Fibroblast of skin of right quadriceps (primary cell): ENCODE results near the gene DDX11.
"Not testable (repeated sequence)": the region's sequence is repeated elsewhere in the genome, so short reads cannot be mapped to it uniquely, and the experiment has no call there.

Source experiments
- DNase-seq: peaks from one replicate; pipeline ENCODE4 v3.0.0-alpha.2; 2013

The DDX11 gene

DNA sequence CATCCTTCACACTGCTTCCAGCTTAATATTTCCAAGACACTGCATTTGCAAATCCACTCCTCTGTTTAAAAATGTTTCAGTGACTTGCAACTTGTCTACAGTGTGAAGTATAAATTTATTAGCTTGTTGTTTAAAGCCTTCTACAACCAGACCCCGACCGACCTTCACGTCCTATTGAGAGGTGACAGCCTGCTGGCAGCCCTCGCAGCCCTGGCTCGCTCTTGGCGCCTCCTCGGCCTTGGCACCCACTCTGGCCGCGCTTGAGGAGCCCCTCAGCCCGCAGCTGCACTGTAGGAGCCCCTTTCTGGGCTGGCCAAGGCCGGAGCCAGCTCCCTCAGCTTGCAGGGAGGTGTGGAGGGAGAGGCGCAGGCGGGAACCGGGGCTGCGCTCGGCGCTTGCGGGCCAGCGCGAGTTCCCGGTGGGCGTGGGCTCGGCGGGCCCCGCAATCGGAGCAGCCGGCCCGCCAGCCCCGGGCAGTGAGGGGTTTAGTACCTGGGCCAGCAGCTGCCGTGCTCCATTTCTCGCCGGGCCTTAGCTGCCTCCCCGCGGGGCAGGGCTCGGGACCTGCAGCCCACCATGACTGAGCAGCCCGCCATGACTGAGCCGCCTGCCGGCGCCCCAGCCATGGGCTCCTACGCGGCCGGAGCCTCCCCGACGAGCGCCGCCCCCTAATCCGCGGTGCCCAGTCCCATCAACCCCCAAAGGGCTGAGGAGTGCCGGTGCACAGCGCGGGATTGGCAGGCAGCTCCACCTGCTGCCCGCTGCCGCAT lies 2.5 kb upstream of the DDX11 start:
- not testable (repeated sequence) for DNase-seq

- DNase-seq = not testable (repeated sequence)
Measured at GRCh38 chr12:31072962-31073361, 698 bp upstream of the DDX11 start.

DNA sequence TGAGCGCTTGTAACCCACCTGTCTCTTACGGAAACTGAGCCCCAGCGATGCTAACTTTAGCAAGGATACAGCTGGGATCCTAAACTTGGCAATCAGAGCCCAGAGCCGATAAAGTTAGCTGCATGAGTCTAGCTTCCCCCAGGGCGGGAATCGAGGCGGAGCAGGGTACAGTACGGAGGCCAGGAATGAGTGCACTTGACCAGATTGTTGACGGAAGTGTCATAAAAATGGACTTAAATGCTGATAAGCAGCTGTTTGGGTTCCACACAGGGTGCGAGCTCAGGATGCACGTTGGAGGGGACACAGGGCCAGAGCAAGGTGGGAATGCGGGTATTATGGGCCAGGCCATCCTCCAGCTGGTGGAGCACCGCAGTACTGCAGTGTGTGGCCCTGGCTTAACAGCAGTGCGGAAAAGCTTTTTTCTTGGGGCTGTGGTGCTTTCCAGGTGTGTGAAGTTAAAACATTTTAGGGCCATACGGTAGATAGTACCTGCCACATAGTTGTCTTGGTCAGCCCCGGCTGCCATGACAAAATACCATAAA lies 744 bp downstream of the DDX11 start:
- not testable (repeated sequence) for DNase-seq

- DNase-seq = not testable (repeated sequence)
Measured at GRCh38 chr12:31076150-31076549, 2.5 kb downstream of the DDX11 start.

DNA sequence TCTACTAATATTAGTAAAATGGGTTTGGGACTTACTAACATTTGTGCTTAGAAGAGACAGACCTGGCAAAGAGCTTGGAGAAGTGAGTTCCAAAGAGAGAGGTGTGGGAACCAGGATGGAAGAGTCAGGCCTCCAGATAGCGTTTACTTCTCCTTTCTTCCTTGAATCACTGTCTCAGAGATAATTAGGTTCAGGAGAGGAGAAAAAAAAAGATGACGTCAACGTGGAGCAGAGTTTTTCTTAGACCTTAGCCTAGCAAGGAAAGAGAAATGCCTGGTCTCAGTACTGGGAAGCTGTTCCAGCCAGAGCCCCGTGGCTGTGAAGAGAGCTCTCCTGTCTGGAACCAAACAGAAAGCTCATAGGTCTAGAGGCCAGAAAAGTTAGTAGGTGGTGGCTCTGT lies 3.4 kb downstream of the DDX11 start:
- not testable (repeated sequence) for DNase-seq

DNA sequence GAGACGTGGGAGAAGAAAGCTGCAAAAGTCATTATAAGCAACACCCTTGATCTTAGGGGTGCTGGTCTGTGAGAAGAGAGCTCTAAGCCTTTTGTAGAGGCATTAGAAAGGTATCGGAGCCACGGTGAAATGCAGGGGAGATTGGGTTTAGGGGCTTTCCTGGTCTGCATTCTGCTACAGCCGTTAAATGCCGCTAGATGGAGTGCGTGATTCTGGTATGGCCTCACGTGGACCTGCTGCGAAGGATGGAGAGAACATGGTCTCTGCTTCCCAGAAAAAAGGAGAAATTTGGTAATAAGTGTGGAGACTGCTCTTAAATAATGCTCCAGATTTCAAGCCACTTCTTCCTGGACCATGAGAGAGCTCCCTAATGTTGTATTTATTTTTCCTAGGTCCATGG lies 4.3 kb downstream of the DDX11 start:
- not testable (repeated sequence) for DNase-seq

DNA sequence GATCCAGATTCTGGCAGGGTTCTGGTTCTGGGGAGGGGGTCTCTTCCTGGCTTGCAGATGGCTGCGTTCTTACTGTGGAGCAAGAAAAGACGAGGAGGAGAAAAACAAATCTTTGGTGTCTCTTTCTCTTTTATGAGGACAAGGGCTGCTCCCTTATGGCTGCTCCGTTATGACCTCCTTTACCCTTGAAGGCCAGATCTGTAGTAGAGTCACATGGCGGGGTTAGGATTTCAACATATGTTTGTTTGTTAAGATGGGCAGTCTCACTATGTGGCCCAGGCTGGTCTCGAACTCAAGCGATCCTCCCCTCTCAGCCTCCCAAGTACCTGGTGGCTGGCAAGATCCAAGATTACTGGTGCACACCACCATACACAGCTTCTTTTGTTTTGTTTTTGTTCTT lies 5.8 kb downstream of the DDX11 start:
- not testable (repeated sequence) for DNase-seq

DNA sequence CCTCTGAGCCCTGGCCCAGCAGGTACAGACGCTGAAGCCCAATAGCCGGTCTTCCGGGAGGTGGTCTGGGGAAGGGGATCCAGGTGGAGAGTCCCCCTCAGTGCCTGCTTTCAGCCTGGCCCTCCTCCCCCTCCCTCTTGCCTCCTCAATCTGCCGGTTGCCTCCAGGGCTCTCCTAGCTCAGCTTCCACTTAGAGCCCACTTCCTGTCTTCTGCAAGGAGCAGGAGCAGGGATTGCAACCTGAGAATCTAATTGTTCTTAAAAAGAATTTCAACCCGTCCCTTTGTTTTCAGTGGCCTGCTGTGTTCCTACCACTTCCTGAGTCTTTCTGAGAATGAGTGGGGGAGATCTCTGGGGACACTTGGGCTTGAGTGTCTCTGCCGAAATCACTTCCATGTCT lies 6.6 kb downstream of the DDX11 start:
- peak; percentile 41 for DNase-seq

GRCh38 chr12:31081274-31081673 lies 7.6 kb downstream of the DDX11 start:
- DNase-seq = not testable (repeated sequence)

DNA sequence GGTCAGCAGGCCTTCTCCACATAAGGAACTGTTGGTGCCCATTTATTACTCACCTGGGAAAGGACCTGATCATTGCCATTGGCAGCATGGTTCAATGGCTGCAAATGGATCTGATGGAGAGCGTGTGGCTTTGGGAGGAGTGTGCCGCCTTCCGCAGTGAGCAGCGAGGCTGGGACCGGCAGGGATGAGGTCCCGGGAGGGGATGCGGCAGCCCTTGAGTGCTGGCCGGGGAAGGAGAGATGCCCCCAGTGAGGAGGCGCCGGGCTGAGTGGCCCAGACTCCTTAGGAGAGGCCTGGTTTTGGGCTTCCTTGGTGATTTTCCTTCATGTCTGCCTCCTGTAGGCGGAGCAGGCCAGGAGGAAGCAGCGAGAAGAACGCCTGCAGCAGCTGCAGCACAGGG lies 10.6 kb downstream of the DDX11 start:
- DNase-seq = not testable (repeated sequence)

- DNase-seq = not testable (repeated sequence)
Measured at GRCh38 chr12:31086032-31086431, 12.4 kb downstream of the DDX11 start.

GRCh38 chr12:31087486-31087885 lies 13.8 kb downstream of the DDX11 start:
- DNase-seq = not testable (repeated sequence)

GRCh38 chr12:31087956-31088355 lies 14.3 kb downstream of the DDX11 start:
- DNase-seq = not testable (repeated sequence)

- DNase-seq = no peak
Measured at GRCh38 chr12:31089072-31089471, 15.4 kb downstream of the DDX11 start.

DNA sequence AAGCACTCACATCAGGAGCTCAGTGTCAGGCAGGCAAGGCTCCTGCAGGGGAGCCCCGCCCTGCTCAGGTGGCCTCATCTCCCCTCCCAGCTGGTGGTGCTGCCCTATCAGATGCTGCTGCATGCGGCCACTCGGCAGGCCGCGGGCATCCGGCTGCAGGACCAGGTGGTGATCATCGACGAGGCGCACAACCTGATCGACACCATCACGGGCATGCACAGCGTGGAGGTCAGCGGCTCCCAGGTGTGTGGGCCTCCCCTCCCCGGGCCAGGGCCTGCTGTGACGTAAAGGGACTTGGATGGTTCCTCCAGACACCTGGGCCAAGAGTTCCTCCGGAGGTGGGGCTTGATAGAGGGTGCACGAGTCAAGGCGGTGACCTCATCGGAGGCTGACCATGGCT lies 18.0 kb downstream of the DDX11 start:
- not testable (repeated sequence) for DNase-seq

- DNase-seq = not testable (repeated sequence)
Measured at GRCh38 chr12:31092718-31093117, 19.1 kb downstream of the DDX11 start.

GRCh38 chr12:31095080-31095860 lies 21.6 kb downstream of the DDX11 start:
- not testable (repeated sequence) for DNase-seq

DNA sequence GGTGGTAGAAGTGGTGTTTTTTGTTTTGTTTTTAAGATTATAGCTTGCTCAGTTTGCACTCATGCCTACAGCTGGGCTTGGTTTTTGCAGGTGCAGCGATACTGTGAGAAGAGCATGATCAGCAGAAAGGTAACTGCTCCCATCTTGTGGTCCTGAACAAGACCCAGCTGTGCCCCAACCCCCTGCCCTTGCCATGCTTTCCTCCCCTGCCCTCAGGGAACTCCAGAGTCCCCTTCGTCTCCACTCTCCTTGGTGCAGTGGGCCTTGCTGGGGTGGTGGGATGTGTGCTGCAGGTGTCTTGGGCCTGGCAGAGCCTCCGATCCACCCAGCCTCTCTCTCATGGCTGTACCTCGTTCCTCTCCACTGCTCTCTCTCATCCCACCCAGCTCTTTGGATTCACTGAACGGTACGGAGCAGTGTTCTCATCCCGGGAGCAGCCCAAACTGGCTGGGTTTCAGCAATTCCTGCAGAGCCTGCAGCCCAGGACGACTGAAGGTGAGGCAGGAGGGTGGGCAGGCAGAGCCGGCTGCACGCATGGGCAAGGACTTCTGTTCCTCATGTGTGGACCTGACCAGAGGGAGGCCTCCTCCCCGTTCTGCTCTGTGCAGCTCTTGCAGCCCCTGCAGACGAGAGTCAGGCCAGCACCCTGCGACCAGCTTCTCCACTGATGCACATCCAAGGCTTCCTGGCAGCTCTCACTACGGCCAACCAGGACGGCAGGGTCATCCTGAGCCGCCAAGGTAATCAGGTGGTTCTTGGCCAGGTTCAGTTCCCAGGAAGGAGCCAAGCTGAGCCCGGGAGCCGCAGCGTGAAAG lies 22.8 kb downstream of the DDX11 start:
- not testable (repeated sequence) for DNase-seq

DNA sequence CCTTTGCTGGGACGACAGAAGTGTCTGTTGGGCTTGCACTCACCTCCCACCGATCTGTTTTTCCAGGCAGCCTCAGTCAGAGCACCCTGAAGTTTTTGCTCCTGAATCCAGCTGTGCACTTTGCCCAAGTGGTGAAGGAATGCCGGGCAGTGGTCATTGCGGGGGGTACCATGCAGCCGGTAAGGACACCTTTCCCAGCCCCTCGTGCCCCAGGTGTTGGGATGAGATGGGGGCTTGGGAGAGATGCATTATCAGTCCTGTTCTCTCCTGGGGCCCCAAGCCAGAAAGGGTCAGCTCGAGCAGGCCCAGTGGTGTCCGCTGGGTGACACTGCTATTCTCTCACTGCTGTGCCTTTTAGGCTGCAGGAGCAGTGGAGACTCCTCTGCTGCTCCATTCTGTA lies 24.2 kb downstream of the DDX11 start:
- DNase-seq = not testable (repeated sequence)

GRCh38 chr12:31098363-31098762 lies 24.7 kb downstream of the DDX11 start:
- DNase-seq = not testable (repeated sequence)

DNA sequence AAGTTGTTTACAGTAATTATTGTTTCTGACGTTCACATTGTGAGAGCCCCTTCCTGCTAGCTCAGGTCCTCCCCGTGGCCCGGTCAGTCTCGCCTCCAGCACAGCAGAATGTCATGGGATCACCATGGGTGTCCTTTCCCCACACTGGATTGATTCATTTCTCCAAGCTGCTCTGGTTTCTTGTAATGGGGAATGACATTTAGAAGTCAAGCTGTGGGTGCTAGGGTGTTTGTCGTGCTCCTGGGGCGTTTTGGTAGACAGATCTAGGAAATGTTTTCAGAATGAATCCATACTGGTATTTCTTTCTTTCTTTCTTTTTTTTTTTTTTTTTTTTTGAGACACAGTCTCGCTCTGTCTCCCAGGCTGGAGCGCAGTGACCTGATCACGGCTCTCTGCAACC lies 25.1 kb downstream of the DDX11 start:
- not testable (repeated sequence) for DNase-seq

DNA sequence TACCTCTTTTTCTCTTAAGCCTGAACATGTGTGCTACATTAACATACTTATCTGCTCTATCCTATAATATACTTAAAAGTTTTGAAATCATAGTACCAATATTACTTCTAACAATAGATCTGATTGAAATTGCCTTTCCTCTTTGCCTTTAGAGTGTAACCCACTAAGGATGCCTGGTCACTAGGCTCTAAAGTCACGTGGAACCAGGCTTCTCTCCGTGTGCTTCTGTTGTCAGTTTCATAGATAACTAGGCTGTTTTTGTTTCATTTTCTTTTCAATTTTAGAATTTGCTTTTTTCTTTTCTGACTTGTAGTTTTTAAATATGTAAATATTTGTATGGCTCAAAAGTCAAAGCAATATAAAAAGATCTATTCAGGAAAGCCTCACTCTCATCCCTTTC lies 25.8 kb downstream of the DDX11 start:
- DNase-seq = not testable (repeated sequence)
